Erythroblast (primary cell): ENCODE results near the gene ASPG.

ENCODE experiments used
- DNase-seq, 2 experiments: peaks; one replicate each; lab custom pipeline; 2025; lab: John Stamatoyannopoulos, UW
- GATA1 ChIP-seq: IDR thresholded peaks from 2 replicates; pipeline ENCODE4 v1.6.1; 2011; ENCODE audit warnings: low read depth, mild to moderate bottlenecking, control low read depth, low read length, moderate library complexity
- POLR2A ChIP-seq: IDR thresholded peaks from 2 replicates; pipeline ENCODE4 v1.6.1; 2011; ENCODE audit warnings: mild to moderate bottlenecking, low read length

The ASPG gene

GRCh38 chr14:104116288-104116755 lies 30.8 kb downstream of the ASPG start:
- DNase-seq, result no peak
- no peak for TF ChIP-seq GATA1
- no peak for TF ChIP-seq POLR2A

GRCh38 chr14:104116756-104117340 lies 31.3 kb downstream of the ASPG start:
- TF ChIP-seq POLR2A (no peak), GATA1 (no peak)
- no peak for DNase-seq

GRCh38 chr14:104117341-104118005 lies 32.0 kb downstream of the ASPG start:
- TF ChIP-seq GATA1 (no peak), POLR2A (no peak)
- no peak for DNase-seq

- no peak for TF ChIP-seq GATA1
- no peak for TF ChIP-seq POLR2A
- DNase-seq, result no peak
Observed at GRCh38 chr14:104118006-104118844, 32.7 kb downstream of the ASPG start.

- no peak for DNase-seq
- TF ChIP-seq GATA1 (no peak), POLR2A (no peak)
Observed at GRCh38 chr14:104119119-104119487, 33.6 kb downstream of the ASPG start.

- TF ChIP-seq POLR2A, result no peak
- TF ChIP-seq GATA1, result no peak
- no peak for DNase-seq
Observed at GRCh38 chr14:104119488-104120251, 34.2 kb downstream of the ASPG start.

GRCh38 chr14:104120281-104120741 lies 34.8 kb downstream of the ASPG start:
- no peak for TF ChIP-seq POLR2A
- no peak for TF ChIP-seq GATA1
- DNase-seq, result no peak

GRCh38 chr14:104121142-104121541 lies 35.6 kb downstream of the ASPG start:
- no peak for DNase-seq
- TF ChIP-seq POLR2A, result no peak
- TF ChIP-seq GATA1, result no peak

- no peak for TF ChIP-seq POLR2A
- no peak for TF ChIP-seq GATA1
- no peak for DNase-seq
Observed at GRCh38 chr14:104123879-104124278, 38.4 kb downstream of the ASPG start.

- no peak for DNase-seq
- TF ChIP-seq GATA1, result no peak
- TF ChIP-seq POLR2A, result no peak
Observed at GRCh38 chr14:104125011-104125410, 39.5 kb downstream of the ASPG start.

GRCh38 chr14:104126753-104127152 lies 41.3 kb downstream of the ASPG start:
- DNase-seq, result no peak
- TF ChIP-seq POLR2A, result no peak
- TF ChIP-seq GATA1, result no peak

GRCh38 chr14:104128981-104129380 lies 43.5 kb downstream of the ASPG start:
- TF ChIP-seq GATA1, result no peak
- no peak for TF ChIP-seq POLR2A

GRCh38 chr14:104129556-104129955 lies 44.1 kb downstream of the ASPG start:
- no peak for DNase-seq
- TF ChIP-seq POLR2A, result no peak
- no peak for TF ChIP-seq GATA1

More at GRCh38 chr14:104128981-104129380, 43.5 kb downstream of the ASPG start:
- no peak for DNase-seq
